Brain pericyte (primary cell): ENCODE measurements around the gene LRRN2.

Experiments used
- DNase-seq: peaks from one replicate; pipeline ENCODE4 v3.0.0-alpha.2; 2012; ENCODE audit warnings: low read depth, low spot score

The LRRN2 gene

DNA sequence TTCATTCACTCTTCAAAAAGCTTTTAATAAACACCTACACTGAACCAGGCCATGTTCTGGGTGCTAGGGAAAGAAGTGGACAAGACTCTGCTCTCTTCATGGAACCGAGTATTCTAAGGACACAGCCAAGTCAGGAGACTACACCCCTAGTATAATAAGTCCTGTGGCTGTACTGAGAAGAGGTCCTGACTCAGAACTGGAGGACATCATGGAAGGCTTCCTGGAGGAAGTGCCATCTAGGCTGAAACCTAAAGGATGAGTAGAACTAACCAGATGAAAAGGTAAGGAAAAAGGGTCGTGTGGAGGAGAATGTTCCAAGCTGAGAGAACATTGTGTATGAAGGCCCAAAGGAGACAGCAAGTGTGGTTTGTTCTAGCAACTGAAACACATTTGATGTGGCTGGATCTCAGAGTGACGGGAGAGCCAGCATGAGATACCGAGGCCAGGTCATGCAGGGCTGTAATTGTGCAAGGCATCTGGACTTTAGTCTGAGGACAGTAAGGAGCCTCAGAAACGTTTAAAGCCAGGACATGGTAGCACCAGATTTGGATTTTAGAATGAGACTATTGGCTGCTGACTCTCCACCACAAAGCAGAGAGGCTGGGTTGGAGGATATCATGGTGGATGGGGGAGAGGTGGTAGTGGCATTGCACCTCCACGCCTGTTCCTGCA, 82.5 kb downstream of the LRRN2 start:
- no peak for DNase-seq

DNA sequence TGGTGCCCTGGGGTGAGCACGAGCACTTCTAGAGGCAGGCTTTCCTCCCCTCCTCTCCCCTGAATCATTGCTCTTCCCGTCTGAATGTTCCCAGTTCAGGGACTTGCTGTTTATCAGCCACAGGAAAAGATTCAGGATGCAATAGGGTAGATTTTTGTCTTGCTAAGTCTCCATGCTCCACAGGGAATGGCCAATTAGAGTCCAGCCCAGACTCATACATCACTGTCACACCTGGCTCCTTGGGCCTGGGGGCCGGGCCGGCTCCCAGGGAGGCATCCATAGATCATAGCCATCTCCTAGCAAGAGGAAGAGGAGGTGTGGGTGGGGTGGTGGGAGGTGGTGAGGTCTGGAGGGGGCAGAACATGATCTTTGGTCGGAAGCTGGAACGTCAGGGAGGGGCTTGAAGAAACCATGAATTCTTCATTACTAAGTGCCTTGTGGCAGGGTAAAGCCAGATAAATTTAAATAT, 83.4 kb downstream of the LRRN2 start:
- no peak for DNase-seq

DNA sequence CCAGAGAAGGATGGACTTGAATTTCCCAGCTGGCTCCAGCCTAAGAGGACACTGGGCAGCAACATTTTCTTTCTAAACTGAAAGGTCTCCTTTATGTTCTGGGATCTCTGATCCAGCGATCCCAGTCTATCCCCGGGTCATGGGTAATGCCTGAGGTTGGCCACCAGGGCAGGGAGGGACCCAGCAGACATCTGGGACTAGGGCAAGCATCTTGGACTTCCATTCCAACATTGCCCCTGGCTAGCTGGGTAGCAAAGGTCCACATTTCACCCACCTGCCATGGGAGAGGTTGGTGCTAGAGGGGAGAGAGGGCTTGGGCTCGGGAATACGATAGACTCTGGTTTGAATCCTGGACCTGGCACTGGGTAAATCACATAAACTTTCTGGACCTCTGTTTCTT, 84.6 kb downstream of the LRRN2 start:
- DNase-seq, result no peak

DNA sequence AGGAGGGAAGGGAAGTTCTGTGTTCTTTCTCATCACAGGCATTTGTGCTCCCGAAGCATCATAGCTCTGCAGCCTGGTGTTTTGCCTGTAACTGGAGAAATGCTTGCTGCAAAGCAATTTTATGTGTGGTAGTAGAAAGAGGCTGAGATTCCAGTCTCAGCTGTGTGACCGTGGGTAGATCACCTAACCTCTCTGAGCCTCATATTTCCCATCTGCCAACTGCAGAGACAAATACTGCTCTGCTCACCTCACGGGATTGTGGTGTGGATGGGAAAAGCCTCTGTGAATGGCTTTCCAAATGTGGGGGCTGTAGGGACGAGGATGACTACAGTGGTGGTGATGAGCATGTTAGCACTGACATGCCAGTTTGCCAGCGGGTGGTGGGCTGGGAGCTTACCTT, 85.3 kb downstream of the LRRN2 start:
- no peak for DNase-seq

DNA sequence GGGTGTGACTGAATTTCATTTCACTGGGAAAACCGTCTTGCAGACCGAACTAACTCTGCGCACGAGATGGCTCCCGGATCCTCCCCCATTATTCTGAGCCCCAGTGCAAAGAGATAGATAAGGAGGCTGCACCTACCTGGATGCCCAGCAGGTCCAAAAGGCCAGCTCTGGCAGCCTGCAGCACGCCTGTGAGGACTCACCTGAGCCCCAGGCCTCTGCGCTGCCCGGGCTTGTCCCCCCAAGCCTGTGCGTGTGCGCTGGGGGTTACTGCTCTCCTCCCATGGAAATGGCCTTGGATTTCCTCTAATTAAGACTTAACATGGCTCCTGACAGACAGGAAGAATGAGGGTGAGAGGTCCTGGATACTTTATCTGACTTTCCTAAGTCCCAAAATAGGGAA, 85.9 kb downstream of the LRRN2 start:
- no peak for DNase-seq

DNA sequence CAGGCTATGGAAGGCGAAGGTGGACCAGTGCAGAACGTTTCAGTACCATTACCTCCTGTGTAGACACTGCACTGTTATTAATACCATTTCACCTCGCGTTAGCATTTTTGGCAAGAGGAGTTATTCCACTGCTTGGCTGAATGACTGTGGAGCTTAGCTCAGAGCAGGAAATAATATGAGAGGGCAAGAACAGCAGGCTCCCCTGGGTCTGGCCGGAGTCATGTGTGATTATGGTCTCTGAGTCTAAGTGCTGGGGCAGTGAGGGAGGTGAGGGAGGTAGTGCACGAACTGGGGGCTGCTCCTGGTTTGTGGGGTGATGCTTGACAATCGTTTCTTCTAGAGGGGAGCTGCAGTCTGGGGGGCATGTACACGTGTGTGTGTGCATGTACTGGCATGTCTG, 86.4 kb downstream of the LRRN2 start:
- DNase-seq, result no peak

DNA sequence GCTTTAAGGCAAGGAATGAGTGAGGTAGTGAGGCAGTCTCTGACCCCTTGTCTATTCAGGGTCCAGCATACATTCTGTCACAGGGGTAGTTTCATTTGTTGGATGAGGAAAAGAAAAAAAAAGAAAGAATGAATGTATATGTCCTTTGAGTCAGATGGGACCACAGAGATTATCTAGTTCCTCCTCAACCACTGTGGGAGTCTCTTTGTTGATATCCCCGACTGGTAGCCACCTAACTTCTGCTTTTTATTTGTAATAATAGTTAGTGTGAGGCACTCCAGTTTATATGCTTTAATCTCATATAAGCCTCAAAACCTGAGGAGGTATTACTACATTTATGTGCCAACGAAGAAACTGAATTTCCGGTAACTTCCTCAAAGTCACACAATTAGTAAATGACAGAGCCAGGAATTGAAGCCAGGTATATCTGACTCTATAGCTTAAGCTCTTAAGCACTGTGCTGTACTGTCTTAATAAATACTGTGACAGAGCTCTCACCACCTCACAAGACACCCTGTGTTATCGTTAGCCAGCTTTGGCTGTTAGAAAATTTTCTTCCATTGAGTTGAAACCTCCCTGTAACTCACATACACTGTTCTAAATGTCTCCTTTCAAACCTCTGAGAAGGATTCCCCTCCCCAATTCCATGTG, 87.1 kb downstream of the LRRN2 start:
- no peak for DNase-seq

DNA sequence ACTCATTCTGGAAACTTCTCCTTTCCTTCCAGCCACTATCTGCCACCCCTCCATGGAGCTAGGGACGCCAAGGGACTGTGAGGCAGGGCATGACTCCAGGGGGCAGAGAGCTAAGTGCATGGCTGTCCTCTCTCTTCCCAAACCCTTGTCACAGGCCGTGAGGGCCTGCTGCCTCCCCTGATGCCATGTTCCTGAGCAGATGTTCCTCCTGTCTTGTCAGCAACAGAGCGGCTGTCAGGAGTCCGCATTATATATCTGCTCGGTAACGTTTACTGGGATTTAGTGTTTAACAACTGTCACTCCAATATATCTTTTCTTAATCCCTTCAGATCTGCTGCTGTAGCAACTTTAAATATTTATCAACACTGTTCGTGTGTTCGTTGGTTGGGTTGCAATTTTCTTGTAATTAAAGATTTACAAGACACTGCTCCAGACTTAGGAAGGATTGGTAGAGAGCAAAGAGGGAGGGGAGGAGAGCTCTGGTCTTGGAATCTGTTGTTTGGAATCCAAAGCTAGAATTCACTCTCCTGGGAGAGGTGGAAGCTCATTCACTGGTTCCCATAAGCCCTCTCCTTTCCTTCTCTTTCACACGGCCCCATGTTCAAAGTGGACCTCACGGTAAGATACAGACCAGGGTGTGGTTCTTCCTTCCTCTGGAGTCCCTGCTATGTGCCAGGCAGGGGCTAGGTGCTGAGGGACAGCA, 93.1 kb downstream of the LRRN2 start:
- no peak for DNase-seq

DNA sequence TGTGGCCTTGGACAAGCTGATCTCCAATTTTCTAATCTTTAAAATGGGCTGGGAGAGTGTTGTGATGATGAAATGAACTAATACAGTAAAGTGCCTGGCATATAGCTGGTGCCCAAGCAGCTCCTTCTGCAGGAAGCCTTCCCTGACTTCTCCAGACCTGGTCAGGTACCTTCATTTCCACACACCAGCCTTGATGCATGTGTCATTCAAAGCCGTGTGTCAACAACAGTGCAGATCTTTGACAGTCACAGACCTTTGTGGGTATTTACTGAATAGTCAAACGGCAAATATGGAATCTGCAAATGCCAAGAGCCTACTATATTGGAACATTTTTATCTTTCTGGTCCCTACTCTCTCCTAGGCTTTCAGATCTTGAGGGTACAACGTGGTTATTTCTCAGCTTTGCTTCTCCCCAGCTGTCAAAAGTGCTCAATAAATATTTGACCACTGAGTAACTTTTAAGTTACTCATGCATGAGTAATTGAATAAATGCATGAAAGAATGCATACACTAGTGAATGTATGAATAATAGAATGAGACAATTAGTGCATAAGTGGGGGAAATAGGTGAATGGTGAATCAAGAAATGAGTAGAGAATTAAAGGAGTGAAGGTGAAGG, 94.0 kb downstream of the LRRN2 start:
- DNase-seq, result no peak

DNA sequence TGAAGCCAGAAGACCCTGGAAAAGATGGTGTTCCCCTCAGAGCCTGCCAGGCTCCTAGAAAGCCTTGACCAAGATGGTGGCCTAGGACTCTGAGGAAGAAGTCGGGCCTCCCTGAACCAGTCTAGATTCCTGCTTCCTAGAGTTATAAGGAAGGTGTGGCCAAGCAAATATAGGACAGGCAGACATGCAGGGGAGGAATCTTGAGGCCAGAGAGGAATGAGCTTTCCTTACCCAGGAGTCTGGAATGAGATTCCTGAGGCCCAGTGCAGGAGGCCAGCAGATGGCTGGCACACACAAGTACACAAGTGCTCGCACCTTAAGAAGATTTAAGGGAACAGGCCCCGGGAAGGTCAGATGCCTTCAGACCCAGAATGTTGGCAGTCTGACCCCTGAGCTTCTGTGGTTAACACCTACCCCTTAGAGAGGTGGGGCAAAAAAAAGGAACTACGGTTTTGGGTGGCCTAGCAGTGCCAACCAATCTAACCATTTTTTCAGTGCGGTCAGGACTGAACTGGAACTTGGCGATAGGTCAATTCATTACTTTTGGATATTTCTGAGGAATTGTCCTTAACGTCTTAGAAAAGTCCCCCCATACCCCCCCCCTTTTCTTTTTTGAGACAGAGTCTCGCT, 96.0 kb downstream of the LRRN2 start:
- DNase-seq, result no peak

DNA sequence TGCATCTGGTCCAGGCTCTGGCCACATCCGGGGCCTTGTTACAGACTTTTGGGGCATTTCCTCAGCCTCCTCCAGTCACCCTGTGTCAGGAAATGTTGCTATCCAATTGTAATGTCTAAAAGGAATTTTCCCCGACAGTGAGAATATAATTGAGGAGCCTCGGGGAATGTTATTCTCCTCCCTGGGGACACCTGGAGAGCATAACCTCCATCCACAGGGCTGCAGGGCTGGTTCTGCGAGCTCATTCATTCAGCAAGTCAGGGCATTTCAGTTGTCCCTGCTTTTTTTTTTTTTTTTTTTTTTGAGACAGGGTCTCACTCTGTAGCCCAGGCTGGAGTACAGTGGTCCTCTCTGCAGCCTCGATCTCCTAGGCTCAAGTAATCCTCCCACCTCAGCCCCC, 96.7 kb downstream of the LRRN2 start:
- DNase-seq, result no peak

DNA sequence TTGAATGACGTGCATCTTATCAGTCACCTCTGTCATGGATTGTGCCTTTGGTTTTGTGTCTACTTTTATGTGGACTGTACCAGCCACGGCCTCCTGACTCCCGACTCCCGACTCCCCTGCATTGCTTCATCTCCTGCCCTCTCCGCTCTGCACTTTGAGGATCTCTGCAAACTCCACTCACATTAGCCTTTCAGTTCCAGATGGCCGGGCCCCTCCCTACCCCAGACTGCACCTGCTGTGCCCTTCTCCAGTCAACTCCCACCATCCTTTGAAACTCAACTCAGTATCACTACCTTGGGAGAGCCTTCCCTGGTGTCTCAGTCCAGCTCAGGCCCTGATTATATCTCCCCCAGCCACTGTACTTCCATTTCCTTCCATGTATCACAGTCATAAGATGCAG, 97.9 kb downstream of the LRRN2 start:
- no peak for DNase-seq

DNA sequence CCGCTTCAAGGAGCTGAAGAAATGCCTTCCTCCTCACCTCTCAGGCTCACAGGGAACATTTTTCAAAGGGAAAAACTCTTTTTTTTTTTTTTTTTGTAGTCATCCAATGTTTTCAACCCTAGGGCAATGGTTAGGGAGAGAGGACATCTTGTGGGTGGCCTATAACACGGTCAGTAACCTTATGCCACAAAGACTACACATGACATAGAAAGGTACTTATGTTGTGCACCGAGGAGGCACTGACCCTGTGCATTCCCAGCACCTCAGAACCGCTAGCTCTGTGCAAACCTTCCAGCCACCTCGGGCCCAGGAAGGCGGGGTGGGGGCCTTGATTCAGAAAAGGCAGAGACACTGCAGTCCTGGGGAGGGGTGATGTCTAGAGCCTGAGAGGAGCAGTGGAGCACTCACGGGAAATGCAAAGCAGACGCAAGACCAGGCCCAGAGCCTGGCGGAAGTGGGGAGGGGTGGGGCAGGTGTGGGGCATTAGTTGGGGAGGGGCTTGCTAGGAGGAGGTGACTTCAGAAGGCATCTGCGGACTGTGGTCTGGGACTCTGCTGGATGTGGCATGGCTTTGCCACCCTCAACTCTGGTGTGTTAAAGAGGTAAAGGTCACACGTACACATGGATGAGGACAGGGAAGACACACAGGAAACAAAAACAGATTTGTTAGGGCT, 100.7 kb downstream of the LRRN2 start:
- DNase-seq, result no peak

DNA sequence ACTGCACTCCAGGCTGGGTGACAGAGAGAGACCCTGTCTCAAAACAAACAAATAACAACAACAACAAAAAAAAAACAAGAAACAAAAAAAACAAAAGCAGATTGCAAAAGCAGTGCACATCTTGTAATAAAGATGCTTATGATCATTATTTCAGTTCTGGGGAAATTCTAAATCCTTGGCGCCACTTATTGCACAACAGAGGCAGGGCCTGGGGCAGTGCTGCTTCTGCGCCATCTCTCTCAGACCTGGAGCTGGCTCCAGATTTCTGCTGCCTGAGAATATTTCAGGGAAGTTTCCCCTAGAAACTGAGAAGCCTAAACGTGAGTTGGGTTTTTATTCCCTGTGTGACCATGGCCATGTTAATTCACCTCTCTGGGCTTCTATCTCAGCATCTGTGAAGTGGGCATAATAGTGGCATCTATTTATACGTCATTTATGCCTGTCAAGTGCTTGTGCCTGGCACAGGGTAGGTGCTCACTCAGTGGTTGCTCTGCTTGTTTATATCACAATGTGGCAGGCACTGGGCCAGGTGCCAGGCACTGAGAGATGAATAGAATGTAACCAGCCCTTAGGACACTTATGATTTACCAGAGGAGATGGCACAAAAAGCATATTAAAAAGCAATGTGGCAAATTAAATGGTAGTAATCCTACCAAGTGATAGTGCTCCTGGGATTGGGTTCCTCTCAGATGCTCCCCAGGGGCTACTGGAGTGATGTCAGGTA, 101.5 kb downstream of the LRRN2 start:
- DNase-seq, result no peak

DNA sequence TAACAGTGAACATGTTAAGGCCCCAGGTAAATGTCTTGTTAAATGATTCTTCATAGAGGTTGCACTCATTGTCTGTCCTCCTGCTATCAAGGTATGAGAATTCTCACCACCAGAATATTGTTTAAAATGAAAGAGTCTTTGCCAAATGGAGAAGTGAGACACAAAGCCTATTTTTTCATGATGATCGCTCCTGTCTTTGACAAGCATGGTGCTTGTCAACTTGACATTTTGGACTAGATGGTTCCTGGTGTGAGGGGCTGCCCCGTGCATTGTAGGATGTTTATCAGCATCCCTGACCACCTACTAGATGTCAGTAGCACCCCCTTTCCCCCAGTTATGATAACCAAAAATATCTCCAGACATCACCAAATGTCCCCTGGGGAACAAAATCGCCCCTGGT, 103.8 kb downstream of the LRRN2 start:
- DNase-seq, result no peak

DNA sequence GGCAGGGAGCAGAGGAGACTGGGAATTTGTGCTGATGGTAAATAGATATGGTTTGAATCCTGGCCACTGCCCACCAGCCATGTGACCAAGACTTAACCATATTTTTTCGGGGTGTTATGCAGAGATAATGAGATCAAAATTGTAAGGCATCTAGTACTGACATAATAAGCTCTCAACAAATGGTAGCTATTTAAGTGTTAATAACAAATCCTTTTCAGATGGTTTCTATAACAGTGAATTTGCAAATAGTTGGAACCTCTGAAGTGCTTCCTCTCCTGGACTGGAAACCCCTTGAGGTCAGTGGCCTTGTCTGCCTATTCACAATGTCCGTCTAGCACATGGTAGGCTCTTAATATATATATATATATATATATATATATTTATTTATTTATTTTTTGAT, 104.7 kb downstream of the LRRN2 start:
- DNase-seq, result no peak

DNA sequence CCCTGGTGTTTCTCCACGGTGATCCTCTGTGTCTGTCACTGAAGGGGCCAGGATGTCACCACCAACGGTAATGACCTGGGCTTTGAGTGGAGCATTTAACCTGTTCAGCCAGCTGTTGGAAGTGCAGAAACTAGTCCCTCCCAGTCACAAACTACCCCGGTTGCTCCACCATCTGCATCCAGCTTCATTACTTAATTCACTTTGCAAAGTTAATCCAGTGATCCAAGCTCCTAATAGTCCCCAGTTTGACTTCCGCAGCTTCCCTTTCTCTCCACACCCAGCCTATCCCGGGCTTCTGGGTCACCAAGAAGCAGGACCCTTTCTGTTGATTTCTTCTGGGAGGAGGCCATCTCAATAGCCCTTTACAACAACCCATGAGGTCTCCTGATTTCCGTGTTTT, 105.9 kb downstream of the LRRN2 start:
- DNase-seq, result no peak

DNA sequence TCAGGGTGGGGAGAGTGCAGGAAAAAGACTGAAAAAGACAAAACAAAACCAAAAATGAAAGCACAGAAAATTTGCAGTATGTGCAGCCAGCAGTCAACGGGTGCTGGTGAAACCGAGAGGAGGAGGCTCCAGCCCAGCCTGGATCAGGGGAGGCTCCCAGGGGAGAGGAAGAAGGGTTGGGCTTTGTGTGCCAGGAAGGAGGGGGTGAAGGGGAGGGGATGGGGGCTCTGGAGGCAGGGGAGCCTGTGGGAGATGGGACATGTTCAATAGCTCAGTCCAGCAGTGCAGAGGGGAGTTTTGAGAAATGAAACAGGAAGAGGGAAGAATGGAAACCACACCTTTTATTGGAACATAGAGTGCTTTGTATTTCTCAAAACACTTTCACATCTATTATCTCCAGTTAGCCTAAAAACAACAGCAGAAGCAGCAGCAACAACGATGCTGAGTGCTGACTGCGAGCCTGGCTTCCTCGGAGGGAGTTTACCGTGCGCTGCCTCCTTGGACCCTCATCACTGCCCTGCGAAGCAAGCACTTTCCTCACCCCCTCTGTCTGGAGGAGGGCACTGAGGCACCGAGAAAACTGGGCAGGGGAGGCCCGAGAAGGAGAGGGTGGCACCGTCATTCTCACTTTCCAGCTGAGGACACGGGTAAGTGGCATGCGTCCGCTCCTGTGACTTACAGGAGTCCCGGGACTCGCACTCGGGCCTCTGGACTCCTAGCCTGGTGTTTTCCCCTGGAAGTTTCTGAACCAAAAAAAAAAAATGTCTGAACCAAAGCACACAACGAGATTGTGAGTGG, 106.5 kb downstream of the LRRN2 start:
- no peak for DNase-seq

DNA sequence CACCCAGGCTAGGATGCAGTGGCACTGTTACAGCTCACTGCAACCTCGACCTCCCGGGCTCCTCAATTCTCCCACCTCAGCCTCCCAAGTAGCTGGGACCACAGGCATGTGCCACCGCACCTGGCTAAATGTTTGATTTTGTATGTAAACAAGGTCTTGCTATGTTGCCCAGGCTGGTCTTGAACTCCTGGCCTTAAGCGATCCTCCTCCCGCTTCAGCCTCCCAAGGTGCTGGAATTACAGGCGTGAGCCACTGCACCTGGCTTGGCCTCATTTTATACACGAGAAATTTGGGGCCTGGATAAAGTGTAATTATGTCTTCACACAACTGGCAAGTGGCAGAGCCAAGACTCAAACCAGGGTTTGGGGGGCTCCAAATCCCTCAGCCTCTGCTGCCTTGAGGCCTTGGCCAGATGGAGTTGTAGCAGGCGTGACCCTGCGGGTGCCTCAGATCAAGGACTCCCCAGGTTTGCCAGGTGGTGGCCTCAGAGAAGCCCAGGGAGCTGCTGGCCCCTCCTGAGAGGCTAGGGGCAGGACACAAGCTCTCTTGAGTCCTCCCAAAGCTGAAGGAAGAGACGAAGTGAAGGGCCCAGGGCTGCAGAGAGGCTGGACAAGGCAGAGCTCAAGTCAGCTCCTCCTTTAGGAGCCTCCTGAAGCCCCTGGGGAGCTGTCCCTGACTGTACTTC, 107.6 kb downstream of the LRRN2 start:
- no peak for DNase-seq
